Measurements from ENCODE around the gene GPR39.

GPR39 gene

DNA sequence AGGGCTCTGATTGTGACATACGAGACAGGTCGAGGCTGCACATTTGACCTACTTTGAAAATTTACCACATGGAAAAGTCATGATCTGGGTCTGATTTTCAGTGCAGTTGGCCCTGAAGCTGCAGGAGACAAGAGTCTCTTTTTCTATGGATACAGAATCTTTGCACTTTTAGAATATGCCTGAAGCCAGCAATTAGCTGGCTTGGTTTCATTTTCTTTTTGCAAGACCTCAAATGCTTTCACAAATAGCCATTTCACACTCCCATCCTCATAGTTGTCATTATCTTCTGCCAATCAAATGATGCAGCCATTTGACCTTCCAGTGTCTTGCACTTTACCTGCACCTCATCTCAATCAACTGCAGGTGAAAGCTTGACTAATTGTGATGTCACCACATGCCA lies 59.0 kb downstream of the GPR39 start:
- TF ChIP-seq, protein P1, sequence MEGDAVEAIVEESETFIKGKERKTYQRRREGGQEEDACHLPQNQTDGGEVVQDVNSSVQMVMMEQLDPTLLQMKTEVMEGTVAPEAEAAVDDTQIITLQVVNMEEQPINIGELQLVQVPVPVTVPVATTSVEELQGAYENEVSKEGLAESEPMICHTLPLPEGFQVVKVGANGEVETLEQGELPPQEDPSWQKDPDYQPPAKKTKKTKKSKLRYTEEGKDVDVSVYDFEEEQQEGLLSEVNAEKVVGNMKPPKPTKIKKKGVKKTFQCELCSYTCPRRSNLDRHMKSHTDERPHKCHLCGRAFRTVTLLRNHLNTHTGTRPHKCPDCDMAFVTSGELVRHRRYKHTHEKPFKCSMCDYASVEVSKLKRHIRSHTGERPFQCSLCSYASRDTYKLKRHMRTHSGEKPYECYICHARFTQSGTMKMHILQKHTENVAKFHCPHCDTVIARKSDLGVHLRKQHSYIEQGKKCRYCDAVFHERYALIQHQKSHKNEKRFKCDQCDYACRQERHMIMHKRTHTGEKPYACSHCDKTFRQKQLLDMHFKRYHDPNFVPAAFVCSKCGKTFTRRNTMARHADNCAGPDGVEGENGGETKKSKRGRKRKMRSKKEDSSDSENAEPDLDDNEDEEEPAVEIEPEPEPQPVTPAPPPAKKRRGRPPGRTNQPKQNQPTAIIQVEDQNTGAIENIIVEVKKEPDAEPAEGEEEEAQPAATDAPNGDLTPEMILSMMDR (IDR thresholded peaks at IDR 0.05; ENCODE audit: low read depth, low read length, missing control alignments) = no peak
- no peaks in the 10 kb centered on the region for H3K36me3 ChIP-seq (replicated peaks)
- no peak for DNase-seq
- H3K27me3 ChIP-seq (replicated peaks) = no peaks in the 10 kb centered on the region
- in situ Hi-C loops (cut with HindIII; ENCODE audit: low pct_ligation_motif_present, low sequenced_read_pairs) = no loop called here
- no peak overlapping the region for H3K4me3 ChIP-seq (ENCODE audit: low read depth, low read length)
- no peak overlapping the region for H3K27ac ChIP-seq

DNA sequence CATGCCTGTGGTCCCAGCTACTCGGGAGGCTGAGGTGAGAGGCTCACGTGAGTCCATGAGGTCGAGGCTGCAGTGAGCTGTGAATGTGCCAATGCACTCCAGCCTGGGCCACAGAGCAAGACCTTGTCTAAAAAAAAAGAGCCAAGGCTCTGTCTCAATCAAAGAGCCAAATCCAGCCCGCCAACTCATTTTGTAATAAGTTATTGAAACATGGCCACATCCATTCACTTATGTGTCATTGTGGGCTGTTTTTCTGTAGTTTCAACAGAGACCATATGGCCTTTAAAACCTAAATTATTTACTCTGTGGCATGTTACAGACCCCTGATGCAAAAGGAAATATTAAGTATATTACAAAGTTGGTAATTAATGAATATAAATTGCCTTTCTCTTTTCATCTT lies 60.8 kb downstream of the GPR39 start:
- Histone ChIP-seq H3K27me3 (replicated peaks) (no peaks in the 10 kb centered on the region), H3K36me3 (replicated peaks) (no peaks in the 10 kb centered on the region), H3K27ac (no peak overlapping the region), H3K4me3 (ENCODE audit: low read depth, low read length) (no peak overlapping the region)
- no peak for DNase-seq
- TF ChIP-seq, protein P1 (IDR thresholded peaks at IDR 0.05; ENCODE audit: low read depth, low read length, missing control alignments) = no peak
- in situ Hi-C loops (cut with HindIII; ENCODE audit: low pct_ligation_motif_present, low sequenced_read_pairs) = no loop called here

DNA sequence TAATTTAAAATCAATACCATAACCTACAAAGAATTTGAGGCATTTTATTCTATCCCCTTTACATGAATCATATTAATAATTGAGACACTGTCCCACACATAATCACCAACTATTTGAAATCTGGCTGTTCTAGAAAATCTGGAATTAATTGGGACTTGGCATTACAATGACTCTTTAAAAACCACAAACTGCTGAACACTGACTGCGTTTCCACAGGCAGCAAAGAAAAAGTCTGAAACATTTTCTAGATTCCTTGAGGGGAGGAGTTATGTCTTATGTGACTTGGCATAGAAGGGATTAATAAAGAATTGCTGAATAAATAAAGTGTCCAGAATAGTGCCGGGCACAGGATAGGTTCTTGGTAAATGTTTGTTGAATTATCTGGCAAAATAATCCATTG lies 61.4 kb downstream of the GPR39 start:
- TF ChIP-seq, protein P1 (IDR thresholded peaks at IDR 0.05; ENCODE audit: low read depth, low read length, missing control alignments) = no peak
- Histone ChIP-seq H3K4me3 (ENCODE audit: low read depth, low read length) (no peak overlapping the region), H3K36me3 (replicated peaks) (no peaks in the 10 kb centered on the region), H3K27me3 (replicated peaks) (no peaks in the 10 kb centered on the region), H3K27ac (no peak overlapping the region)
- DNase-seq = no peak
- in situ Hi-C loops (cut with HindIII; ENCODE audit: low pct_ligation_motif_present, low sequenced_read_pairs) = no loop called here

GRCh38 chr2:132478461-132479105 lies 62.0 kb downstream of the GPR39 start:
- Histone ChIP-seq H3K36me3 (replicated peaks) (no peaks in the 10 kb centered on the region), H3K27ac (no peak overlapping the region), H3K27me3 (replicated peaks) (no peaks in the 10 kb centered on the region), H3K4me3 (ENCODE audit: low read depth, low read length) (no peak overlapping the region)
- in situ Hi-C loops (cut with HindIII; ENCODE audit: low pct_ligation_motif_present, low sequenced_read_pairs) = no loop called here
- TF ChIP-seq, protein P1 (IDR thresholded peaks at IDR 0.05; ENCODE audit: low read depth, low read length, missing control alignments) = no peak
- DNase-seq = no peak

DNA sequence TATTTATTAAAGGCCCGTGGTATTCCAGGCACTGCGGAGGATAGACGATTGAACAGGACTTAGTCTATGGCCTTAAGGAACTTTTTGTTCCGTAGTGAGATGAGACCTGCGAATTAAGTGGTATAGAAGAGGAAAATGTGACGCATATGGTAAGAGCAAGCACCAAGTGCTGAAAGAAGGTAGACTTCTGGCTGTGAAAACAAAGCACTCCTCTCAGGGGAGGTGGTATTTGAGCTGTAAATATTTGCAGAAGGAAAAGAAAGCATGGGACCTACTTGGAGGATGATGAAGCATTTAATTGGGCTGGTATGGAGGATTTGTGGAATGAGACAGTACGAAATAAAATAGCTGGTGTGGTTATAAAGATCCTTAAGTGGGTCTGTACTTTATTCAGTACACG lies 62.5 kb downstream of the GPR39 start:
- Histone ChIP-seq H3K27ac (no peak overlapping the region), H3K4me3 (ENCODE audit: low read depth, low read length) (no peak overlapping the region), H3K36me3 (replicated peaks) (no peaks in the 10 kb centered on the region), H3K27me3 (replicated peaks) (no peaks in the 10 kb centered on the region)
- in situ Hi-C loops (cut with HindIII; ENCODE audit: low pct_ligation_motif_present, low sequenced_read_pairs) = no loop called here
- TF ChIP-seq, protein P1 (IDR thresholded peaks at IDR 0.05; ENCODE audit: low read depth, low read length, missing control alignments) = no peak
- DNase-seq = no peak

GRCh38 chr2:132482821-132483220 lies 66.2 kb downstream of the GPR39 start:
- H3K4me3 ChIP-seq (ENCODE audit: low read depth, low read length) = no peak overlapping the region
- DNase-seq = no peak
- H3K27me3 ChIP-seq (replicated peaks) = no peaks in the 10 kb centered on the region
- no peaks in the 10 kb centered on the region for H3K36me3 ChIP-seq (replicated peaks)
- H3K27ac ChIP-seq = no peak overlapping the region
- in situ Hi-C loops (cut with HindIII; ENCODE audit: low pct_ligation_motif_present, low sequenced_read_pairs) = no loop called here
- TF ChIP-seq, protein P1 (IDR thresholded peaks at IDR 0.05; ENCODE audit: low read depth, low read length, missing control alignments) = no peak

Data from brain microvascular endothelial cell (primary cell).